Testis (tissue), 2 donors: ENCODE measurements around the gene TUBA1C.

Experiments used
- POLR2A ChIP-seq: fragments of 450-650 bp; IDR thresholded peaks from one replicate; pipeline ENCODE4 v1.6.1; 2017; ENCODE audit warnings: antibody characterized with exemption, mild to moderate bottlenecking, moderate library complexity
- TF ChIP-seq, protein P1 (sequence below), 3 experiments: fragments of 450-650 bp in 2 of 3; fragments of 200-600 bp in 1 of 3; sonication (generic) in 1 of 3; IDR thresholded peaks; one replicate each; pipeline ENCODE4 v1.5.1; 2016 to 2019; ENCODE audit warnings: antibody characterized with exemption in 3 of 3, mild to moderate bottlenecking in 2 of 3, moderate library complexity in 1 of 3

DNA sequence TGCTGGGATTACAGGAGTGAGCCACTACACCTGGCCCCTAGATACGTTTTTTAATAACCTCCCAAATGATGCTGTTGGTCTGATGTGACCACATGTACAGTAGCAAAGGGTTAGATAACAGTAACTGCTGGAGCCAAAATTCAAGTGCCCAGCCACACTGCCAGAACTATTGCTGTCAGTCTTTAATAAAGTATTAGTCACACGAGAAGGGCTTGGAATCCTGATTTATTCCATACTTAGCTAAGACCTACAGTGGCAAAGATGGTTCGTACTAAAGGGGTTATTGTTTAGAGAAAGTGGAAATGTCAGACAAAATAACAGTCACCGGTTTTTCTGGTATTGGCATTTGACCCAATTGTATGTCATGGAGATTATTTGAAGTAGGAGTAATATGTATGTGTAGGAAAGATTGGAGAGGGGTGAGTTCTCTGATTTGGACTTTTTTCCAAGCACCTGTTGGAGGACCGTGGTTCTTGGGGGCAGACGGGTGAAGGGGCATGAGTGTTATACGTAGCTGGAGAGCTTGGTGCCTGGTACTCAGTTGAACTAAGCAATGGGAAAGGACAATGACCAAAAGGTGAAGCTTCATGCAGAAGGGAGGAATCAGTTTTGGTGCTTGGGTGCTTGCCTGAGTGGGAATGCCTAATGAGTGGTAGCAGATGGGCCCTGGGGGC is 9.7 kb downstream of the TUBA1C start:
- TF ChIP-seq, protein P1, sequence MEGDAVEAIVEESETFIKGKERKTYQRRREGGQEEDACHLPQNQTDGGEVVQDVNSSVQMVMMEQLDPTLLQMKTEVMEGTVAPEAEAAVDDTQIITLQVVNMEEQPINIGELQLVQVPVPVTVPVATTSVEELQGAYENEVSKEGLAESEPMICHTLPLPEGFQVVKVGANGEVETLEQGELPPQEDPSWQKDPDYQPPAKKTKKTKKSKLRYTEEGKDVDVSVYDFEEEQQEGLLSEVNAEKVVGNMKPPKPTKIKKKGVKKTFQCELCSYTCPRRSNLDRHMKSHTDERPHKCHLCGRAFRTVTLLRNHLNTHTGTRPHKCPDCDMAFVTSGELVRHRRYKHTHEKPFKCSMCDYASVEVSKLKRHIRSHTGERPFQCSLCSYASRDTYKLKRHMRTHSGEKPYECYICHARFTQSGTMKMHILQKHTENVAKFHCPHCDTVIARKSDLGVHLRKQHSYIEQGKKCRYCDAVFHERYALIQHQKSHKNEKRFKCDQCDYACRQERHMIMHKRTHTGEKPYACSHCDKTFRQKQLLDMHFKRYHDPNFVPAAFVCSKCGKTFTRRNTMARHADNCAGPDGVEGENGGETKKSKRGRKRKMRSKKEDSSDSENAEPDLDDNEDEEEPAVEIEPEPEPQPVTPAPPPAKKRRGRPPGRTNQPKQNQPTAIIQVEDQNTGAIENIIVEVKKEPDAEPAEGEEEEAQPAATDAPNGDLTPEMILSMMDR (IDR thresholded peaks at IDR 0.05): no peak
- TF ChIP-seq POLR2A: no peak
